ENCODE measurements around the gene TICAM1. TPM values are rescaled to one million over a fixed set of nuclear protein-coding genes. Genes with fewer than 3 reads are reported as not detected.

Gene TICAM1
- total RNA-seq, 1 experiment from 2014 or later: 9.9 TPM

GRCh38 chr19:4772566-4772965 lies 58.9 kb downstream of the TICAM1 start:
- Histone ChIP-seq H3K9me3 (ENCODE audit: insufficient read depth, low read depth) (no peaks in the 10 kb centered on the region), H3K36me3 (ENCODE audit: low read depth) (no peaks in the 10 kb centered on the region), H3K4me3 (no peak overlapping the region), H3K79me2 (ENCODE audit: low read depth) (no peaks in the 10 kb centered on the region), H2AFZ (no peak overlapping the region), H3K4me1 (replicated peaks; ENCODE audit: insufficient read depth) (no peaks in the 10 kb centered on the region), H3K4me2 (no peak overlapping the region), H4K20me1 (ENCODE audit: insufficient read depth) (no peaks in the 10 kb centered on the region), H3K27me3 (ENCODE audit: insufficient read depth, low read depth) (peaks cover 48% of the 10 kb centered on the region), H3K27ac (no peak overlapping the region), H3K9me2 (ENCODE audit: insufficient read depth) (no peaks in the 10 kb centered on the region), H3F3A (ENCODE audit: insufficient read depth, low read depth) (peaks cover 11% of the 10 kb centered on the region; the same call in 1 of the 2 replicates)
- POLR2A ChIA-PET (ENCODE audit: unreplicated experiment): no interaction called here
- intact Hi-C loops (cut with micrococcal nuclease; ENCODE audit: unreplicated experiment): no loop called here
- TF ChIP-seq EZH2 (IDR thresholded peaks at IDR 0.05; ENCODE audit: low read depth): no peak
- no peak for DNase-seq
- CTCF ChIA-PET: no interaction called here
- BruUV-seq (replicated peaks): no TSS peak

- no peaks in the 10 kb centered on the region for H4K20me1 ChIP-seq (ENCODE audit: insufficient read depth)
- no peak overlapping the region for H3K4me3 ChIP-seq
- H3K79me2 ChIP-seq (ENCODE audit: low read depth): no peaks in the 10 kb centered on the region
- no peaks in the 10 kb centered on the region for H3K4me1 ChIP-seq (replicated peaks; ENCODE audit: insufficient read depth)
- peaks cover 35% of the 10 kb centered on the region for H3K27me3 ChIP-seq (ENCODE audit: insufficient read depth, low read depth)
- intact Hi-C loops (cut with micrococcal nuclease; ENCODE audit: unreplicated experiment): no loop called here
- H3K27ac ChIP-seq: no peak overlapping the region
- no peaks in the 10 kb centered on the region for H3K9me3 ChIP-seq (ENCODE audit: insufficient read depth, low read depth)
- H3K36me3 ChIP-seq (ENCODE audit: low read depth): no peaks in the 10 kb centered on the region
- ChIA-PET CTCF (no interaction called here), POLR2A (ENCODE audit: unreplicated experiment) (no interaction called here)
- peaks cover 11% of the 10 kb centered on the region; the same call in 1 of the 2 replicates for H3F3A ChIP-seq (ENCODE audit: insufficient read depth, low read depth)
- no peak overlapping the region for H2AFZ ChIP-seq
- BruUV-seq (replicated peaks): no TSS peak
- no peak for TF ChIP-seq CTCF (conservative IDR thresholded peaks at IDR 0.05)
- no peak for TF ChIP-seq EZH2 (IDR thresholded peaks at IDR 0.05; ENCODE audit: low read depth)
- peak; percentile 65 to 72 for DNase-seq
- no peak overlapping the region for H3K4me2 ChIP-seq
- no peaks in the 10 kb centered on the region for H3K9me2 ChIP-seq (ENCODE audit: insufficient read depth)
These were observed 62.4 kb downstream of the TICAM1 start for GRCh38 chr19:4768934-4769777.

Small RNAs within 50 kb of the gene (microRNA-seq; reads per million reads assigned to microRNA genes)
- gene MIR7-3 (ENCODE audit: borderline number of aligned reads, borderline replicate concordance): 12.1 reads per million, percentile 22 among the genes with 10 or more reads in this experiment

Other genes starting within 250 kb of the TICAM1 start
- gene TNFAIP8L1, start 192.2 kb downstream of the TICAM1 start, total RNA-seq (2021): 17.8 and 18.6 TPM in 2 replicates
- 60.1 and 76.3 TPM in 2 replicates for gene MYDGF, start 161.4 kb downstream of the TICAM1 start, total RNA-seq (2021)
- 83.3 and 85.3 TPM in 2 replicates for gene DPP9, start 107.9 kb downstream of the TICAM1 start, total RNA-seq (2021)
- gene FEM1A, start 40.0 kb downstream of the TICAM1 start, total RNA-seq (2021): 6.5 and 7.0 TPM in 2 replicates
- gene PLIN3, start 36.0 kb upstream of the TICAM1 start, total RNA-seq (2021): 95.9 and 104 TPM in 2 replicates
- gene ARRDC5, start 71.2 kb upstream of the TICAM1 start, total RNA-seq (2021): not detected in 2 replicates
- 48.9 and 61.4 TPM in 2 replicates for gene UHRF1, start 77.8 kb upstream of the TICAM1 start, total RNA-seq (2021)
- gene KDM4B, start 137.4 kb upstream of the TICAM1 start, total RNA-seq (2021): 17.6 and 19.5 TPM in 2 replicates

All from PC-9 (cell line).